ENCODE measurements around the gene IL22.

Gene IL22

GRCh38 chr12:68276402-68276930 is 23.1 kb upstream of the IL22 start:
- TF ChIP-seq GATA2 (IDR thresholded peaks at IDR 0.05; ENCODE audit: low read depth, low read length) (no peak), GATA3 (IDR thresholded peaks at IDR 0.05; ENCODE audit: low read depth, low read length) (no peak)

DNA sequence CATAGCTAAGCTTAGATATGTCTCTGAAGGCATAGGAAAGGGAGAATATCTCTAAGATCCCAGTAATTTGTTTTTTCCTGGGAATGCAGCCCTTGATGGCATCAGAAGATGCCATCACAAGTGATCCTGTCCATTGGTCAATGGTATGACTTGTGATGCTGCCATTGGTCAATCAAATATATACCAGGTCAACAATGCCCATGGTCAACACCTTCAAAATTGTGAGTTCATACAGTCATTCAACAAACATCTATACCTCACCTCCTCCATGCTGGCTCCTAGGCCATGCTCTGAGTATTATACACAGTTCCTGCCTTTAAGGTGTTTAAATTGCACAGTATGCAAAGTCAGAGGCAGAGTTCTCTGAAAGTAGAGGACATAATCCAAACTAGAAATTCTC is 19.3 kb upstream of the IL22 start:
- TF ChIP-seq GATA3 (IDR thresholded peaks at IDR 0.05; ENCODE audit: low read depth, low read length), result no peak

- no peak for TF ChIP-seq GATA2 (IDR thresholded peaks at IDR 0.05; ENCODE audit: low read depth, low read length)
- TF ChIP-seq GATA3 (IDR thresholded peaks at IDR 0.05; ENCODE audit: low read depth, low read length), result no peak
Measured at GRCh38 chr12:68271346-68271745, 17.9 kb upstream of the IL22 start.

DNA sequence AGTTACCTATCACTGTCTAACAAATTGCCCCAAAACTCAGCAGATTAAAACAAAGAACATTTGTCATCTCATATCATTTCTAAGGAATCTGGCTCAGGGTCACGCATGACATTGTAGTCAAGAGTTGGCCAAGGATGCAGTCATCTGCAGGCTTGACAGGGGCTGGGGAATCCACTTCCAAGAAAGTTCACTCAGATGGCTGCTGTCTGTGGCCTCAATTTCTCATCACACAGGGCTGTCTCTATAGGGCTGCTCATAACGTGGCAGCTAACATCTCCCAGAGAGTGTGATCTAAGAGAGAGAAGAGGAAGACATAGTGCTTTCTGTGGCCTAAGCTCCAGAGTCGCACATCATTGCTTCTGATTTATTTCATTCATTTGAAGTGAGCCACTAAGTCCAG is 17.0 kb upstream of the IL22 start:
- TF ChIP-seq GATA2 (IDR thresholded peaks at IDR 0.05; ENCODE audit: low read depth, low read length) (no peak), GATA3 (IDR thresholded peaks at IDR 0.05; ENCODE audit: low read depth, low read length) (no peak)

DNA sequence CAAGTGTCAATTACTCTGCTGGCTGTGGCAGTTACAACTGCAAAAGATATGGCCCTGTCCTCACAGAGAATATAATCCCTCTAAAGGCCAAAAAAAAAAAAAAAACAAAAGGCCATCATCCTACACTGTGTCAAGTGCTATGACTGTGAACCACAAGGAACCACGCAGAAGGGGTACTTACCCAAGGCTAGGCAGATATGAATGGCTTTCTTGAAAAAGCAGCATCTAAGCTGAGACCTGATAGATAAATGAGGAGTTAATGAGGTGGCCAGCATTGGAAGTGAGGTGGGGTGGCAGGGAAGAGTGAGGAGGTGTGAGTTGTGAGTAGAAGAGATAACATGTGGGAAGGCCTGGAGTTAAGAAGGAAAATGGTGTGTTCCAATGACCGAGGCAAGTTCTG is 16.4 kb upstream of the IL22 start:
- TF ChIP-seq GATA2 (IDR thresholded peaks at IDR 0.05; ENCODE audit: low read depth, low read length) (no peak), GATA3 (IDR thresholded peaks at IDR 0.05; ENCODE audit: low read depth, low read length) (no peak)

- TF ChIP-seq GATA2 (IDR thresholded peaks at IDR 0.05; ENCODE audit: low read depth, low read length) (no peak), GATA3 (IDR thresholded peaks at IDR 0.05; ENCODE audit: low read depth, low read length) (no peak)
Measured at GRCh38 chr12:68268967-68269366, 15.6 kb upstream of the IL22 start.

GRCh38 chr12:68267892-68268396 is 14.5 kb upstream of the IL22 start:
- TF ChIP-seq GATA3 (IDR thresholded peaks at IDR 0.05; ENCODE audit: low read depth, low read length) (no peak), GATA2 (IDR thresholded peaks at IDR 0.05; ENCODE audit: low read depth, low read length) (no peak)

- no peak for TF ChIP-seq GATA3 (IDR thresholded peaks at IDR 0.05; ENCODE audit: low read depth, low read length)
- no peak for TF ChIP-seq GATA2 (IDR thresholded peaks at IDR 0.05; ENCODE audit: low read depth, low read length)
Measured at GRCh38 chr12:68264857-68265256, 11.5 kb upstream of the IL22 start.

DNA sequence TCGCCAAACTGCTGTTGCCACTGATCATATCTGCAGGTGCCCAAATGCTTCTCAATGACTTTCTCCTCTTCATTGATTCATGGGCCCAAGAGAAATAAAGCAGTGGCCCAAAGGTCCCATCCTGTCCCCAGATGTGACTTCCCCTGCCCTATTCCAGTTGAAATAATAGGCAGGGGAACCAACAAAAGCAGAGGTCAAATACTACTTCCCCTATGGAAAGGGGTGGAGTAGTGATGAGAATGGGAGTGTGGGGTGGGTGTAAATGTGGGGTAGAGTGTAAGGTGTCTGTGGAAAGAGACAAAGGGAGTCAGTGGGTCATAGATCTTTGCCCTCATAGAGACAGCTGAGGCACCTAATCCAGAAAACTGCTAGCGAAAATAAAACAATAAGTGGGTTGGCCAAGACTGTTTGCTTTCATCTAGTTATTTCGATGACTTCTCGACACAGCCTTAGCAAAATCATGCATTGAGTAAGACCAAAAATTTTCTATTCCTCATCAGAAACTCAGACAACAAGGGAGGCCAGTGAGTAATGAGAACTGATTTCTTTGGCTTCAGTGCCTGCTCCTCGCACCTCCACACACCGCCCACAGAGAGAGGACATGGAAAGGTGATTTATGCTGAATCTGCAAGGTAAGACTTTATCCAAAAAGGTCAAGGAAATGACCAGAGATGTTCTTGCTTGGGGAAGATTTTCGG is 10.9 kb upstream of the IL22 start:
- TF ChIP-seq GATA2 (IDR thresholded peaks at IDR 0.05; ENCODE audit: low read depth, low read length), result no peak
- TF ChIP-seq GATA3 (IDR thresholded peaks at IDR 0.05; ENCODE audit: low read depth, low read length), result no peak

- TF ChIP-seq GATA3 (IDR thresholded peaks at IDR 0.05; ENCODE audit: low read depth, low read length) (no peak), GATA2 (IDR thresholded peaks at IDR 0.05; ENCODE audit: low read depth, low read length) (no peak)
Measured at GRCh38 chr12:68263366-68263765, 10.0 kb upstream of the IL22 start.

DNA sequence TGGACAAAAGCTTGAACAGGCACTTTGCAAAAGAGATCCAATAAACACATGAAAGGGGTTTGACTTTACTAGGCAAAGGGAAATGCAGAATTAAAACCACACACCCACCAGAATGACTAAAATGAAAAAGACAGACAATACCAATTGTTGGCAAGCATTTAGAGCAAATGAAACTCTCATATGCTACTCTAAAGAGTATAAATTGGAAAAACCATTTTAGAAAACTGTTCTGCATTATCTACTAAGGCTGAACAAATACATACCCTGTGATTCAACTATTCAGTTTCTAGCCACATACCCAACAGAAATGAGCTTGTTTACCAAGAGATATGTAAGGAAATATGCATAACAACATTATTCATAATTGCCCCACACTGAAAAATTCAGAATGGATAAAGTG is 8.5 kb upstream of the IL22 start:
- TF ChIP-seq GATA2 (IDR thresholded peaks at IDR 0.05; ENCODE audit: low read depth, low read length) (no peak), GATA3 (IDR thresholded peaks at IDR 0.05; ENCODE audit: low read depth, low read length) (no peak)

- no peak for TF ChIP-seq GATA2 (IDR thresholded peaks at IDR 0.05; ENCODE audit: low read depth, low read length)
- TF ChIP-seq GATA3 (IDR thresholded peaks at IDR 0.05; ENCODE audit: low read depth, low read length), result no peak
Measured at GRCh38 chr12:68260153-68260552, 6.7 kb upstream of the IL22 start.

DNA sequence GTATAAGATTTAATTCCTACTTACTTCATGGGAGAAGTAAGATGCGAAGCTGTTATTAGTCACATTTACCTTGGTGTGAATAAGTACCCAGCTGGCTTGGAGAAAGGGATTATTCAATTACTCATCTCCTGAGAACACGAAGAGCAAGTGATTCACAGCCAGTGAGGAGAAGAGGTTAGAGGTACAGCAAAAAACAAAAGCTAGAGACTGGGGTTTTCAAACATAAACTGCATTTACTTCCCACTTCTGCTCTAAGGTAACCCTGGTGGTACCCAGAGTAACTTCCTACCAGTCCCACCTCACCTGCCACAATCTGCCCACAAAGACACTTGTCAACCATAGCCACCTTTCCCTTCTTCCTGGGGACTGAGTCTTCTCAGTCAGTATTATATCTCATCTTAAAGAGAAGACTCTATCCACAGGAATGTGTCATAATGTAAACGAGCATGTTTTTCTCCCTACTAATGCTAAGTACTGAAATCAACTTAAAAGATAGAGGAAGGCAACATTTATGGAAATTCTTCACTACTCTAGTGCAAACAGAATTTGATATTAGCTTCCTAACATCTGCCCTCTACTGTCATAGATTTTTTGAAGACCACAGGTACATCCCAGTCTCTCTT is 6.0 kb upstream of the IL22 start:
- TF ChIP-seq GATA2 (IDR thresholded peaks at IDR 0.05; ENCODE audit: low read depth, low read length), result no peak
- no peak for TF ChIP-seq GATA3 (IDR thresholded peaks at IDR 0.05; ENCODE audit: low read depth, low read length)

- TF ChIP-seq GATA2 (IDR thresholded peaks at IDR 0.05; ENCODE audit: low read depth, low read length) (no peak), GATA3 (IDR thresholded peaks at IDR 0.05; ENCODE audit: low read depth, low read length) (no peak)
Measured at GRCh38 chr12:68252077-68252476, 1.3 kb downstream of the IL22 start.

DNA sequence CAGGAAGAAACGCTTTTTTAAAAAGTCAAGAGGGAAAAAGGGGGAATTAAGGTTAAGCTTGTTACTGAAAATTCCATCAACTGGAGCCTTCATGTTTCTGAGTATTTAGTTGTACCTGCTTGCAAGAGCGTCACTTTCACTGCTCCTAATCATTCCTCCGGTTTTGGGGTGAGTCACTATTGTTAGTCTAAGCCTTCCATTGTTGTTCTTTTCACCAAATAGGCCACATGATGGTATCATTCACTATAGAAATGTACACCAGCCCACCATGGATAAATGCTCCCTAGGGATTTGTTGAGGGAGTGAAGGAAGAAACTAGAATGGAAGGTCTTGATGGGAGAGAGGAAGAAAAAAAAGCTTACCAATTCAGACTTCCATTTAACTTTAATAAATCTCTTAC is 3.0 kb downstream of the IL22 start:
- no peak for TF ChIP-seq GATA3 (IDR thresholded peaks at IDR 0.05; ENCODE audit: low read depth, low read length)
- TF ChIP-seq GATA2 (IDR thresholded peaks at IDR 0.05; ENCODE audit: low read depth, low read length), result no peak

Data from SH-SY5Y (cell line).